ENCODE results near the gene XXYLT1.
A peak's percentile ranks its signal among the peaks of the same experiment; 100 is the strongest.

XXYLT1 gene

DNA sequence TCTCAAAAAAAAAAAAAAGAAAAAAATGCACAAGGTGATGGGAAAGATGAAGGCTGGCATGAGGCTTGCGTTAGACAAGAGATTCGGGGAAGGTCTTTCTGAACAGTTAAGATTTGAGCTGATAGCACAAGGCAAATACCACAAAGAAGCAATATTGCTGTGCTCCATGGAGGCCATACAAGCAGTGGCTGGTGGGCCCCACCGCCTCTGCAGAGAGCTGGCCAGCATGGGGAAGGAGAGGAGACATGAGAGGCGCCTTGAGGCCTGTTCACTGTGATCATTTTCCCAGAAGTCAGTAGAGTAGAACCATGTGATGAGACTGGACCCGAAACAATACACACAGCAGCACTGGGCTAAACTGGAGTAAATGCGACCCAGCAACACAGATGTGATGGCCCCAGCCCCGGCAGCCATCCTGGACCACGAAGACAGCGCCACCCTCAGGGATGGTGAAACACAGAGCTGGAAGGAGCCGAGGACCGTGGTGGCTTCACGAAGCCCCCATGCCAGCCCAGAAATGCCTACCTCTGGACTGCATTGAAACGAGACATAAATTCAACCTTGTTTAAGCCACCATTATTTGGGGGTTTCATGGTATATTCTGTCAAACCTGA lies 5.5 kb downstream of the XXYLT1 start:
- H3K4me3 ChIP-seq (ENCODE audit: low read depth, low read length), result no peak overlapping the region
- H3K9me3 ChIP-seq (ENCODE audit: severe bottlenecking), result no peaks in the 10 kb centered on the region
- TF ChIP-seq, protein P1, sequence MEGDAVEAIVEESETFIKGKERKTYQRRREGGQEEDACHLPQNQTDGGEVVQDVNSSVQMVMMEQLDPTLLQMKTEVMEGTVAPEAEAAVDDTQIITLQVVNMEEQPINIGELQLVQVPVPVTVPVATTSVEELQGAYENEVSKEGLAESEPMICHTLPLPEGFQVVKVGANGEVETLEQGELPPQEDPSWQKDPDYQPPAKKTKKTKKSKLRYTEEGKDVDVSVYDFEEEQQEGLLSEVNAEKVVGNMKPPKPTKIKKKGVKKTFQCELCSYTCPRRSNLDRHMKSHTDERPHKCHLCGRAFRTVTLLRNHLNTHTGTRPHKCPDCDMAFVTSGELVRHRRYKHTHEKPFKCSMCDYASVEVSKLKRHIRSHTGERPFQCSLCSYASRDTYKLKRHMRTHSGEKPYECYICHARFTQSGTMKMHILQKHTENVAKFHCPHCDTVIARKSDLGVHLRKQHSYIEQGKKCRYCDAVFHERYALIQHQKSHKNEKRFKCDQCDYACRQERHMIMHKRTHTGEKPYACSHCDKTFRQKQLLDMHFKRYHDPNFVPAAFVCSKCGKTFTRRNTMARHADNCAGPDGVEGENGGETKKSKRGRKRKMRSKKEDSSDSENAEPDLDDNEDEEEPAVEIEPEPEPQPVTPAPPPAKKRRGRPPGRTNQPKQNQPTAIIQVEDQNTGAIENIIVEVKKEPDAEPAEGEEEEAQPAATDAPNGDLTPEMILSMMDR (IDR thresholded peaks at IDR 0.05; ENCODE audit: low read depth, low read length), result no peak
- H3K27ac ChIP-seq, result no peak overlapping the region
- H3K27me3 ChIP-seq (ENCODE audit: insufficient read depth, low read depth, severe bottlenecking), result no peaks in the 10 kb centered on the region
- no peak for DNase-seq
- H3K36me3 ChIP-seq, result no peaks in the 10 kb centered on the region

DNA sequence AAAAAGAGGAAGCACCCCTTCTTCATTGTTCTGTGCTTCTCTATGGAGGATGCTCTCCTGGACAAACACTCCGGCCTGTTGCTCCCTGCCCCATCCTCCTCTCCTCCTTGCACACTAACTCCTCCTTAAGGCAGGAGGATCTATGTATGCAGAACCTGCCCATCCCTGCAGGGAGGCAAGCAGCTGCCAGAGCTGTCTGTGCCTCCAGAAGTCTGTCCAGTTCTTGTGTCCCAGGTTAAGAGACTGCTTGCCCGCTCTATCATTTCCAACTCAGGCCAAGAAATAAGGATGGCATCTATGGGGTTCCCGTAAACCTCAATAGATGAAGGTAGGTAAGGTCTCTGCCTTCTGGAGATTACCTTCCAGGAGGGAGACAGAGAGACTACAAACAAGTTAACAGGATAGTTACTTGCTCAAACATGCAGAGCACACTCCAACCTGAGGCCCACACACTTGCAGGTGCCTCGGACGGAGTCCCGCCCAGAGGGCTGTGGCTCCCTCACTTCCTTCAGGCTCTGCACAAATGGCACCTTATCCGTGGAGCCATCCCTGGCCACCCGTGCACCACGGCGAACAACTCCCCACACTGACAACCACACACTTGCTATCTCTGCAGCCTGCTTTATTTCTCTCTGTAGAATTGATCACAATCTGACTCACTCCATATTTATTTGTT lies 6.9 kb downstream of the XXYLT1 start:
- H3K9me3 ChIP-seq (ENCODE audit: severe bottlenecking), result no peaks in the 10 kb centered on the region
- no peaks in the 10 kb centered on the region for H3K36me3 ChIP-seq
- DNase-seq, result no peak
- TF ChIP-seq, protein P1 (IDR thresholded peaks at IDR 0.05; ENCODE audit: low read depth, low read length), result no peak
- H3K4me3 ChIP-seq (ENCODE audit: low read depth, low read length), result no peak overlapping the region
- H3K27me3 ChIP-seq (ENCODE audit: insufficient read depth, low read depth, severe bottlenecking), result no peaks in the 10 kb centered on the region
- no peak overlapping the region for H3K27ac ChIP-seq

DNA sequence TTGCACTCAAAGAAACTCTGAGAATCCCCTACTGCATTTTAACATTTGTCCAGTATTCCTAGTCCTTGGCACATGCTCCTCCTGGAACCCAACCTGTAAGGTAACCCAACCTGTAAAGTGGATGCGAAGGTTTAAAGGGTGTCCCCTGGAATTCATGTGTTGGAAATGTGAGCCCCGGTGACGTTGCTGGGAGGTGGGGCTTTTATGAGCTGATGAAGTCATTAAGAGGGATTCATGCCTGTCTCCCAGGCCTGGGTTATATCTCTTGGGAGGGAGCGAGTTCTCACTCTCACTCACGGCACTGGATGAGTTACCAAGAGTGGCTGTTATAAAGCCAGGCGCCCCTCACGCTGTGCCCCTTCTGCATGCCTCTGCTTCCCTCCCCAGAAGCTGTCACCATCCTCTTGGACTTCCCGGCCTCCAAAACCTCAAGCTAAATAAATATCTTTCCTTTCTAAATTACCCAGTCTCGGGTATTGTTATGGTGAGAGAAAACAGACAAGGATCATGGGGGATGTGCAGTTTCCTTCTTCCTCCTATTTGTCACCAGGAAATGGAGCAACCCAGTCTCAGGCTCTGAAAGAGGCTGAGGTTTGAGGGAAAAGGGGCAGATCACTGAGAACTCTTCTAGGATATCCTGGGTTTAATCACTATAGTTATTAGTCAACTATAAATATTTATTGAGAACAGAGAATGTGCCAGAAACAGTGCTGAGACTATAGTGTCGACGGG lies 7.6 kb downstream of the XXYLT1 start:
- H3K27me3 ChIP-seq (ENCODE audit: insufficient read depth, low read depth, severe bottlenecking), result no peaks in the 10 kb centered on the region
- no peak for DNase-seq
- no peaks in the 10 kb centered on the region for H3K9me3 ChIP-seq (ENCODE audit: severe bottlenecking)
- no peak overlapping the region for H3K27ac ChIP-seq
- no peak overlapping the region for H3K4me3 ChIP-seq (ENCODE audit: low read depth, low read length)
- TF ChIP-seq, protein P1 (IDR thresholded peaks at IDR 0.05; ENCODE audit: low read depth, low read length), result no peak
- H3K36me3 ChIP-seq, result no peaks in the 10 kb centered on the region

DNA sequence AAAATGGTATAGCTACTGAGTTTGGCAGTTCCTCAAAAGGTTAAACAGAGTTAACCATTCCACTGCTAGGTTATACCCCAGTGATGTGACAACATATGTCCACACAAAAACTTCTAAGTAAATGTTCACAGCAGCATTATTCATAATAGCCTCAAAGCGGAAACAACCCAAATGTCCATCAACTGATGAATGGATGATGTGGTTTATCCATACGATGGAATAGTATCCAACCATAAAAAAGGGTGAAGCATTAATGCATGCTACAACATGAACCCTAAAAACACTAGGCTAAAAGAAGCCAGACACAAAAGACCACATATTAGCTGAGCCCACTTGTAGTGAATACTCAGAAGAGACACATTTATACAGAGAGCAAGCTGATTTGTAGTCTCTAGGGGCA lies 9.0 kb downstream of the XXYLT1 start:
- Histone ChIP-seq H3K4me3 (ENCODE audit: low read depth, low read length) (no peak overlapping the region), H3K9me3 (ENCODE audit: severe bottlenecking) (no peaks in the 10 kb centered on the region), H3K27me3 (ENCODE audit: insufficient read depth, low read depth, severe bottlenecking) (no peaks in the 10 kb centered on the region), H3K27ac (no peak overlapping the region), H3K36me3 (no peaks in the 10 kb centered on the region)
- TF ChIP-seq, protein P1 (IDR thresholded peaks at IDR 0.05; ENCODE audit: low read depth, low read length), result no peak
- DNase-seq, result no peak

DNA sequence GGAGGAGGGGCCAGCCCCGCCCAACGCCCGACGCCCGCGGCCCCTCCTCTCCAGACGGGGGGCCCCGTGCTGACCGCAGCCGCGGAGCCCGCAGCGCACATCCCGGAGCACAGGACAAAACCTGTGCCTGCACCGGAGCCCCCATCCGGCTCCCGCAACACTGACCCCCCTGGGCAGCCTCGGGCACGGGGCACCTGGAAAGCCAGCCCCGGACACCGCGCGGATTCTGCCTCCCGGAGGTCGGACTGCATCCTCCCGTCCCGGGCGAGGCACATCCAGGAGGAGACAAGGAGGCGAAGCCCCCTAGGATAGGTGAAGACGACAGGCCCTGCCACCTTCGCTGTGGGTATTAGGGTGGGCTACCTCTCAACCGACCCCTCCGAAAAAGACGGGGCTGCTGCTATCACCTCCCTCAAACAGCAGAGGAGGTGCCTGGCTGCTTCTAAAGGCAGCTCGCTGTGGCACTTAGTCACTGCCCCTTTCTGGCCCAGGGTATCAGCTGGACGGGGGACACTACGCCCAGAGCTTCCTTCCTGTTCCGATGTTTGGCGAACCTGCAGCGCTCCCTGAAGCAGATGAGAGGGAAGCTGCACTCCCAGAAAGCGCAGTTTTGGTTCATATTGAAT lies 10.6 kb downstream of the XXYLT1 start:
- peak overlapping the region; percentile 30 for H3K4me3 ChIP-seq (ENCODE audit: low read depth, low read length)
- no peaks in the 10 kb centered on the region for H3K27me3 ChIP-seq (ENCODE audit: insufficient read depth, low read depth, severe bottlenecking)
- TF ChIP-seq, protein P1 (IDR thresholded peaks at IDR 0.05; ENCODE audit: low read depth, low read length), result no peak
- H3K9me3 ChIP-seq (ENCODE audit: severe bottlenecking), result no peaks in the 10 kb centered on the region
- H3K27ac ChIP-seq, result no peak overlapping the region
- H3K36me3 ChIP-seq, result no peaks in the 10 kb centered on the region
- DNase-seq, result no peak
